ENCODE data around the gene DMD.

The DMD gene

GRCh38 chrX:31337332-31337731, 1874.0 kb downstream of the DMD start:
- DNase-seq (ENCODE audit: low read depth), result no peak

- no peak for DNase-seq (ENCODE audit: low read depth)
Measured at GRCh38 chrX:31336419-31336818, 1874.9 kb downstream of the DMD start.

GRCh38 chrX:31334997-31335396, 1876.4 kb downstream of the DMD start:
- DNase-seq (ENCODE audit: low read depth), result no peak

GRCh38 chrX:31333165-31333831, 1878.1 kb downstream of the DMD start:
- peak; percentile 2 for DNase-seq (ENCODE audit: low read depth)

GRCh38 chrX:31331928-31332327, 1879.4 kb downstream of the DMD start:
- no peak for DNase-seq (ENCODE audit: low read depth)

GRCh38 chrX:31331015-31331414, 1880.3 kb downstream of the DMD start:
- DNase-seq (ENCODE audit: low read depth), result no peak

GRCh38 chrX:31329298-31329697, 1882.1 kb downstream of the DMD start:
- DNase-seq (ENCODE audit: low read depth), result no peak

GRCh38 chrX:31323658-31324057, 1887.7 kb downstream of the DMD start:
- no peak for DNase-seq (ENCODE audit: low read depth)

- DNase-seq (ENCODE audit: low read depth), result no peak
Measured at GRCh38 chrX:31320740-31321139, 1890.6 kb downstream of the DMD start.

GRCh38 chrX:31319586-31319985, 1891.8 kb downstream of the DMD start:
- peak; percentile 27 for DNase-seq (ENCODE audit: low read depth)

- no peak for DNase-seq (ENCODE audit: low read depth)
Measured at GRCh38 chrX:31318866-31319265, 1892.5 kb downstream of the DMD start.

GRCh38 chrX:31316340-31316991, 1894.9 kb downstream of the DMD start:
- no peak for DNase-seq (ENCODE audit: low read depth)

- DNase-seq (ENCODE audit: low read depth), result peak; percentile 78
Measured at GRCh38 chrX:31314921-31315320, 1896.4 kb downstream of the DMD start.

GRCh38 chrX:31307952-31308351, 1903.4 kb downstream of the DMD start:
- DNase-seq (ENCODE audit: low read depth), result no peak

- DNase-seq (ENCODE audit: low read depth), result no peak
Measured at GRCh38 chrX:31302573-31303075, 1908.7 kb downstream of the DMD start.

- no peak for DNase-seq (ENCODE audit: low read depth)
Measured at GRCh38 chrX:31301941-31302340, 1909.4 kb downstream of the DMD start.

- no peak for DNase-seq (ENCODE audit: low read depth)
Measured at GRCh38 chrX:31301203-31301602, 1910.1 kb downstream of the DMD start.

GRCh38 chrX:31298916-31299315, 1912.4 kb downstream of the DMD start:
- no peak for DNase-seq (ENCODE audit: low read depth)

- DNase-seq (ENCODE audit: low read depth), result no peak
Measured at GRCh38 chrX:31297881-31298280, 1913.5 kb downstream of the DMD start.

- no peak for DNase-seq (ENCODE audit: low read depth)
Measured at GRCh38 chrX:31294475-31294874, 1916.9 kb downstream of the DMD start.

GRCh38 chrX:31293409-31293808, 1917.9 kb downstream of the DMD start:
- no peak for DNase-seq (ENCODE audit: low read depth)

GRCh38 chrX:31291131-31291530, 1920.2 kb downstream of the DMD start:
- DNase-seq (ENCODE audit: low read depth), result no peak

- no peak for DNase-seq (ENCODE audit: low read depth)
Measured at GRCh38 chrX:31287861-31288260, 1923.5 kb downstream of the DMD start.

- no peak for DNase-seq (ENCODE audit: low read depth)
Measured at GRCh38 chrX:31280580-31280979, 1930.8 kb downstream of the DMD start.
